Type B pancreatic cell (in vitro differentiated cells): Measurements from ENCODE around the gene RPL37A. TPM values are rescaled to one million over a fixed set of nuclear protein-coding genes. Genes with fewer than 3 reads are reported as not detected.

Experiments
- DNase-seq: peaks from one replicate; pipeline ENCODE4 v3.0.0; 2021; ENCODE audit warnings: mixed read lengths; ENCODE audit not compliant: unreplicated experiment; ENCODE audit errors: extremely low spot score
- H3K27ac Mint-ChIP-seq: 2 replicates; pipeline ENCODE4 v1.8.0; 2021; ENCODE audit warnings: mild to moderate bottlenecking, mixed read lengths
- H3K27me3 Mint-ChIP-seq: 2 replicates; pipeline ENCODE4 v1.8.0; 2021; ENCODE audit warnings: mixed read lengths
- H3K36me3 Mint-ChIP-seq: 2 replicates; pipeline ENCODE4 v1.8.0; 2021; ENCODE audit warnings: mixed read lengths
- H3K4me1 Mint-ChIP-seq: one replicate; pipeline ENCODE4 v1.8.0; 2021; ENCODE audit warnings: mixed read lengths; ENCODE audit not compliant: unreplicated experiment
- H3K4me3 Mint-ChIP-seq: 2 replicates; pipeline ENCODE4 v1.8.0; 2021; ENCODE audit warnings: mild to moderate bottlenecking, mixed read lengths
- H3K9me3 Mint-ChIP-seq: 2 replicates; pipeline ENCODE4 v1.8.0; 2021; ENCODE audit warnings: mixed read lengths
- total RNA-seq: library from RNA; stranded (reverse); gene quantifications from 2 replicates; pipeline ENCODE4 v1.2.1, GENCODE V29; 2021; ENCODE audit warnings: low replicate concordance
- TF ChIP-seq, protein P1 (sequence below): fragments of 200-600 bp; sonication (generic); conservative IDR thresholded peaks from 2 replicates; pipeline ENCODE4 v1.5.0; 2021; ENCODE audit warnings: antibody characterized with exemption, mild to moderate bottlenecking

RPL37A gene
- total RNA-seq, 1 donor from 2014 or later: 3,098 TPM

DNA sequence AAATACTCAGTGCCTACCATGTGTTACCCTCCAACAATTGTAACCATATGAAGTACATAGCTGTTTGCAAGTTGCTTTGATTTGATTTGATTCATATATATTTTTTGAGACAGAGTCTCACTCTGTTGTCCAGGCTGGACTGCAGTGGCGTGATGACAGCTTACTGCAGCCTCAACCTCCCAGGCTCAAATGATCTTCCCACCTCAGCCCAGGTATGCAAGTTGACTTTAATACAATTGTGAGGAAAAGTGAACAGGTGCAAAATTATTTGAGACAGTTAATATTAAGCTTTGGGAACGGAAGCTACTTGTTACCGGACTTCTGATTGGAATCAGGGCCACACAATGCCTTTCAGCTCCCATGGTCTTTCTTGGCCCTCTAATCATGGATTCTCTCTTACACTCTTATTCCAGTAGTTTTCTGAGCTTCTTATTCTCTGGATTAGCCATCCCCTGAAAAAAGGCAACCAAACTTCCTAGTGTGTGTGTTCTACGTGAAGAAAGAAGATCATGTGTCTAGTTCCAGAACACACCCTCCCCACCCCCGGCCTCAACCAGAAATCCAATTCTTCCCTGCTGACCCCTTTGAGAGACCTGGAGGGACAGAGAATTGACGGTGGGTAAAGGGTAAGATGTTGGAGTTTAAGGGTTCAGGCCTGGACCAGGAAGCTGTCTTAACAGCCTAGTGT lies 1.1 kb upstream of the RPL37A start:
- Mint-ChIP-seq H3K36me3 (peaks cover 30% of the 10 kb centered on the region), H3K27me3 (no peaks in the 10 kb centered on the region), H3K27ac (peak overlapping the region; percentile 92), H3K9me3 (no peaks in the 10 kb centered on the region), H3K4me3 (peak overlapping the region; percentile 98), H3K4me1 (peaks cover 54% of the 10 kb centered on the region)
- DNase-seq: no peak
- TF ChIP-seq, protein P1, sequence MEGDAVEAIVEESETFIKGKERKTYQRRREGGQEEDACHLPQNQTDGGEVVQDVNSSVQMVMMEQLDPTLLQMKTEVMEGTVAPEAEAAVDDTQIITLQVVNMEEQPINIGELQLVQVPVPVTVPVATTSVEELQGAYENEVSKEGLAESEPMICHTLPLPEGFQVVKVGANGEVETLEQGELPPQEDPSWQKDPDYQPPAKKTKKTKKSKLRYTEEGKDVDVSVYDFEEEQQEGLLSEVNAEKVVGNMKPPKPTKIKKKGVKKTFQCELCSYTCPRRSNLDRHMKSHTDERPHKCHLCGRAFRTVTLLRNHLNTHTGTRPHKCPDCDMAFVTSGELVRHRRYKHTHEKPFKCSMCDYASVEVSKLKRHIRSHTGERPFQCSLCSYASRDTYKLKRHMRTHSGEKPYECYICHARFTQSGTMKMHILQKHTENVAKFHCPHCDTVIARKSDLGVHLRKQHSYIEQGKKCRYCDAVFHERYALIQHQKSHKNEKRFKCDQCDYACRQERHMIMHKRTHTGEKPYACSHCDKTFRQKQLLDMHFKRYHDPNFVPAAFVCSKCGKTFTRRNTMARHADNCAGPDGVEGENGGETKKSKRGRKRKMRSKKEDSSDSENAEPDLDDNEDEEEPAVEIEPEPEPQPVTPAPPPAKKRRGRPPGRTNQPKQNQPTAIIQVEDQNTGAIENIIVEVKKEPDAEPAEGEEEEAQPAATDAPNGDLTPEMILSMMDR: no peak

DNA sequence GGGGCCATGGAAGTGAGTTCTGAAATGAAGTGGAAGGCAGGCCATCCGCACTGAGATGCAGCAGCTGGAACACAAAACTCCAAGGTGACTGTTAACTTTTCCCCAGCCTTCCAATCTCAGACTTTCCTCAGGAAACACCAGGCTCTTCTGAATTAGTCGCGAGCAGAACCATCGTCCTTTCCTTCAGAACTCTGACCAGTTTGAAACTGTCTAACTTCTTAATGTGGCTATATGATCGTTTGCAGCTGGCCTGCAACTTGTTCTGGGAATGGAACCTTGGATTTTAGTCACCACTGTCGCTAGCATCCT lies 620 bp upstream of the RPL37A start:
- Mint-ChIP-seq H3K27me3 (no peaks in the 10 kb centered on the region), H3K4me3 (peak overlapping the region; percentile 98), H3K27ac (peak overlapping the region; percentile 92), H3K36me3 (peaks cover 35% of the 10 kb centered on the region), H3K4me1 (peaks cover 49% of the 10 kb centered on the region), H3K9me3 (no peaks in the 10 kb centered on the region)
- DNase-seq: no peak
- TF ChIP-seq, protein P1: no peak

DNA sequence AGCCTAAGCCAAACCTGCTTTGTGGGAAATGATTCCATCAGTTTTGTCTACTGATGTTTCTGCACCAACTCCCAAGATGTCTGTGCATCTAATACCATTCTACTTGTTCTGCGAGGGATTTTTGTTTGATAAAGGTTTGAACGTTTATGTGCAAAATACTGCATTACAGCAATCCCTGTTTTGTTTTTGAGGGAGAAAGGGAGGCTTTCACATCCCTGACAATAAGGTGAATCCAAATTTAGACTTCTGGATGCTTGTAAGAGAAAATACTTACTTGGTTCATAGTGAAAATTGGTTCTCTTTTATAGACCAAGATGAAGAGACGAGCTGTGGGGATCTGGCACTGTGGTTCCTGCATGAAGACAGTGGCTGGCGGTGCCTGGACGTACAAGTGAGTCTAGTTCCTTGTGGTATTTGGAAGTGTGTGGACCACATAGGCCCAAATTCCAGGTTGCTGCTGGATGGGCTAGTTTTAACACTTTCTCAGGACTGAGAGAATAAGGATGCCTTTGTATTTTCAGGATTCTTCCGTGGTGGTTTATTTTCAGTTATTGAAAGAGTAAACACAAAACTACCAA lies 1.1 kb downstream of the RPL37A start:
- Mint-ChIP-seq H3K27me3 (no peaks in the 10 kb centered on the region), H3K4me1 (peaks cover 47% of the 10 kb centered on the region), H3K36me3 (peaks cover 46% of the 10 kb centered on the region), H3K9me3 (no peaks in the 10 kb centered on the region), H3K4me3 (peak overlapping the region; percentile 98), H3K27ac (peak overlapping the region; percentile 92)
- TF ChIP-seq, protein P1: no peak
- DNase-seq: no peak

DNA sequence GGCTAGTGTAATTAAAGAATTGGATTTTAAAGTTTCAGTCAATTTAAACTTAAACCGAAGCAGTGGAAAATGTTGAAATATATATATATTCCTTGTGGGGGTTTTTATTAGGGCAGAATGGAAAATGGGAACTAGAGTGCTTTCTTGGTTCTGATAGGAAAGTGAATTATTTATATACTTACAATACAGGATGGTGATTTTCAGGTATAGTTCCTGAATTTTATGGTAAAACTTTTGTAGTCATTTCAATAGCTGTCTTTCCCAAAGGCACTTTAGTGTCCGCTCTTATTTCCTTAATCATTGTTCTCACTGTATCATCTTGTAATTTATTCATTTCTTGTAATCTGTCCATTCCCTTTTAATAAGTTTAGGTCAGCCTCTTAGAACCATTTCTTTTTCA lies 1.9 kb downstream of the RPL37A start:
- H3K27me3 Mint-ChIP-seq: no peaks in the 10 kb centered on the region
- peaks cover 52% of the 10 kb centered on the region for H3K4me1 Mint-ChIP-seq
- H3K36me3 Mint-ChIP-seq: peaks cover 51% of the 10 kb centered on the region
- no peak for DNase-seq
- peak overlapping the region; percentile 92 for H3K27ac Mint-ChIP-seq
- H3K9me3 Mint-ChIP-seq: no peaks in the 10 kb centered on the region
- TF ChIP-seq, protein P1: no peak
- H3K4me3 Mint-ChIP-seq: peak overlapping the region; percentile 98

DNA sequence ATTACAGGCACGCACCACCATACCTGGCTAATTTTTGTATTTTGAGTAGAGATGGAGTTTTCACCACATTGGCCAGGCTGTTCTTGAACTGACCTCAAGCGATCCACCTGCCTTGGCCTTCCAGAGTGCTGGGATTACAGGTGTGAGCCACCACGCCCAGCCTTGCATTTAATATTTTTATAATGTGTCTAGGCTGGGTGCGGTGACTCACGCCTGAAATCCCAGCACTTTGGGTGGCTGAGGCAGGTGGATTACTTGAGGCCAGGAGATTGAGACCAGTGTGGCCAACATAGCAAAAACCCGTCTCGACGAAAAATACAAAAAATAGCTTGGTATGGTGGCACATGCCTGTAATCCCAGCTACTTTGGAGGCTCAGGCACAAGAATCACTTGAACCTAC lies 3.2 kb downstream of the RPL37A start:
- Mint-ChIP-seq H3K9me3 (no peaks in the 10 kb centered on the region), H3K27me3 (no peaks in the 10 kb centered on the region), H3K27ac (no peak overlapping the region), H3K4me1 (peaks cover 59% of the 10 kb centered on the region), H3K4me3 (peak overlapping the region; percentile 69), H3K36me3 (peaks cover 52% of the 10 kb centered on the region)
- TF ChIP-seq, protein P1: no peak
- no peak for DNase-seq
